Sigmoid colon (tissue), 4 donors: ENCODE measurements around the gene AUTS2.

Experiments
- EP300 ChIP-seq, 4 donors: sonication (generic); formaldehyde crosslinking; IDR thresholded peaks; one replicate each; pipeline ENCODE4 v1.6.1; 2017; ENCODE audit warnings: antibody characterized with exemption in 4 of 4
- POLR2A ChIP-seq, 2 donors: fragments of 450-650 bp; IDR thresholded peaks; one replicate each; pipeline ENCODE4 v1.6.1; 2016; ENCODE audit warnings: antibody characterized with exemption in 2 of 2, mild to moderate bottlenecking in 2 of 2, moderate library complexity in 2 of 2
- POLR2AphosphoS5 ChIP-seq, 4 donors: sonication (generic); formaldehyde crosslinking; IDR thresholded peaks; one replicate each; pipeline ENCODE4 v1.6.1; 2017; ENCODE audit warnings: antibody characterized with exemption in 4 of 4
- TF ChIP-seq, protein P1 (sequence below), 4 experiments: fragments of 450-650 bp in 3 of 4; fragments of 200-600 bp in 1 of 4; IDR thresholded peaks; one replicate each; pipeline ENCODE4 v1.5.1; 2016 to 2019; ENCODE audit warnings: antibody characterized with exemption in 4 of 4, mild to moderate bottlenecking in 3 of 4, moderate library complexity in 2 of 4

DNA sequence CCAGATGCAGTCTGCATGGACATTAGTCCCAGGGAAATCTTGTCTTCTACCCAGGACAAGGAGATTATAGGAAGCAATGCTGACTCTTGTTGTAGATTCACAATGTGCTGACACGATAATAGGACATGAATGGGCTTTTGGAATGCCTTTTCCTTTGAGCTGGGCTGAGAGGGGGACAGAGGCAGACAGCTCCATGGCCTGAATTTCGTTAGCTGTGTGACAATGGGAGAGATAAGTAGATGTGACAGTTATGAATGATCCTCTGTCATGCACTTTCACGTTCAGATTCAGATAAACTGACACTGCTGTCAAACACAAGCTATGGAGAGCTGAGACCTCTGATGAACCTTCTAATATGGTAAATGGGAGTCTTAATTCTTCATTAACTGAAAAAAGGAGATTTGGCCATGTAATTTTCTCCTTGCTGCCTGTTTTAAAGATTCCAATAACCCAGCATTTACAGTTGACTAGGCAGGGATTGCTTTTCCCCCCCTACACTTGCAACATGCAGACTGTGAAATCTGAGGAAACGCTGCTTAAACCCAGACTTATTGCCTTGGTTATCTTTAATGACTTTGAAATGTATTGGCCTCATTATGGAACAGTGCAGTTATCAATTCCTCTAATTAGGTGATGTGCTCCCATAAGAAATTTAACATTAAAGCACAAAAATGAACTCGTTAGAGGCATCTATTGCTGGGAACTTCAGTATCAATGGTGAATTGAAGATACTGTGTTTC lies 669.3 kb downstream of the AUTS2 start:
- TF ChIP-seq, protein P1, sequence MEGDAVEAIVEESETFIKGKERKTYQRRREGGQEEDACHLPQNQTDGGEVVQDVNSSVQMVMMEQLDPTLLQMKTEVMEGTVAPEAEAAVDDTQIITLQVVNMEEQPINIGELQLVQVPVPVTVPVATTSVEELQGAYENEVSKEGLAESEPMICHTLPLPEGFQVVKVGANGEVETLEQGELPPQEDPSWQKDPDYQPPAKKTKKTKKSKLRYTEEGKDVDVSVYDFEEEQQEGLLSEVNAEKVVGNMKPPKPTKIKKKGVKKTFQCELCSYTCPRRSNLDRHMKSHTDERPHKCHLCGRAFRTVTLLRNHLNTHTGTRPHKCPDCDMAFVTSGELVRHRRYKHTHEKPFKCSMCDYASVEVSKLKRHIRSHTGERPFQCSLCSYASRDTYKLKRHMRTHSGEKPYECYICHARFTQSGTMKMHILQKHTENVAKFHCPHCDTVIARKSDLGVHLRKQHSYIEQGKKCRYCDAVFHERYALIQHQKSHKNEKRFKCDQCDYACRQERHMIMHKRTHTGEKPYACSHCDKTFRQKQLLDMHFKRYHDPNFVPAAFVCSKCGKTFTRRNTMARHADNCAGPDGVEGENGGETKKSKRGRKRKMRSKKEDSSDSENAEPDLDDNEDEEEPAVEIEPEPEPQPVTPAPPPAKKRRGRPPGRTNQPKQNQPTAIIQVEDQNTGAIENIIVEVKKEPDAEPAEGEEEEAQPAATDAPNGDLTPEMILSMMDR (IDR thresholded peaks at IDR 0.05): no peak
- TF ChIP-seq POLR2AphosphoS5 (IDR thresholded peaks at IDR 0.05) (no peak), POLR2A (IDR thresholded peaks at IDR 0.05) (no peak), EP300 (IDR thresholded peaks at IDR 0.05) (no peak)
